GM18909 (cell line): ENCODE measurements around the gene BYSL.

Experiments
- ATAC-seq: cut with Tn5 transposase; IDR thresholded peaks from one replicate; pipeline ENCODE4 v1.9.1; 2021; ENCODE audit warnings: mild to moderate bottlenecking; ENCODE audit not compliant: unreplicated experiment, poor library complexity

BYSL gene

DNA sequence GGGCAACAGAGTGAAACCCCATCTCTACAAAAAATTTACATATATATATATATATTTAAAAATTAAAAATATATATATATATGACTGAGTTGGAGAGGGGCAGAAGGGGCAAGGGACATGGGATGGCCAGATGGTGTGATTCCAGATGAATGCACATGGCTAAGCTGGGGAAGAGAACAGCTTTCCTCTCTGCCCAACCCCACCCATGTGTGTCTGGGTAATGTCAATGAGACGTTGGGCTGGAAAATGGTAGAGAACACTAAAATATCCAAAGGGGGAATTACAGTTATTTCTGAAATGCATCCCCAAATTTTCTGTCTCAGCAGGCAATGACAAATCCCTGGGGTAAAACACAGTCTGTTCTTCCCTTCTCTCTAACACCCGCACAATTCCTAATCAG lies 51.5 kb downstream of the BYSL start:
- ATAC-seq: no peak

DNA sequence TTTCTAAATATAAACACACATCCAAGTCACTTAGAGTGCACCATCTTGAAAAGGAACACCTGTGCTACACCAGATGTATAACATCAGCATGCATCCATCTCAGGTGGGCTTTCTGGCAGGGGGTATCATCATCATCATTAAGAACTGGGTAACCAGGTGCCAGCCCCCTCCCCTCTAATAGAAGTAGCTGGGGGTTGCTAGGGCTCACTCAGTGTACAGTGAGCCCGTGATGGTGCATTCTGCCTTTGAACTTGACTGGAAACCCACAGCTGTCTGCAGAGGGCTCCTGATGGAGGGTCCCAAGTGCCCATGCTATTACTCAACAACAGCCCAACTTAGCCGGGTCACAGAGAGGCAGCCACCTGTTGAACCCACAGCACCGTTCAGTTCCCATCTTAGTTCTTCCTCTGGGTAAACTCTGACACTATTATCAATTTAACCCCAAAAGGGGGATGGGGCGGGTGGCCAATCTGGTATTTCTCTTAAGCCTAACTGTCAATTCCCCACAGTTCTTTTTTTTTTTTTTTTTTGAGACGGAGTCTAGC lies 53.1 kb downstream of the BYSL start:
- ATAC-seq: no peak

DNA sequence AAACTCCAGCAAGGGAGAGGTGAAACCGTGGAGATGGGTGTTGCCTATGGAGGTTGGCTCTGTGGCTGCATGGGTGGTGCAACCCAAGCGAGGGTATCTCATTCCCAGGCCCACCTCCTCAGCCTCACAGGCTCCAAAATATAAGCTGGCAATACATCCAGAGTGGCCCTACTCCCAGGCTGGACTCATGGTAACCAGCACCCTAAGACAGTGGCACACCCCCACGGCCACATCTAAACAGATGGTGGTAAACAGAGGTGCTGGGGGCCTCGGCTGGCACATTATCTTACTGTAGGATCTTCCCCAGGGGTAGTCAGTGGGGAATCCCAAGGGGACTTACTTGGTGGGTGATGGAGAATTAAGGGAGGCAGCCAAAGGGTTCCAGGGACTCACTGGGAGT lies 54.0 kb downstream of the BYSL start:
- no peak for ATAC-seq

DNA sequence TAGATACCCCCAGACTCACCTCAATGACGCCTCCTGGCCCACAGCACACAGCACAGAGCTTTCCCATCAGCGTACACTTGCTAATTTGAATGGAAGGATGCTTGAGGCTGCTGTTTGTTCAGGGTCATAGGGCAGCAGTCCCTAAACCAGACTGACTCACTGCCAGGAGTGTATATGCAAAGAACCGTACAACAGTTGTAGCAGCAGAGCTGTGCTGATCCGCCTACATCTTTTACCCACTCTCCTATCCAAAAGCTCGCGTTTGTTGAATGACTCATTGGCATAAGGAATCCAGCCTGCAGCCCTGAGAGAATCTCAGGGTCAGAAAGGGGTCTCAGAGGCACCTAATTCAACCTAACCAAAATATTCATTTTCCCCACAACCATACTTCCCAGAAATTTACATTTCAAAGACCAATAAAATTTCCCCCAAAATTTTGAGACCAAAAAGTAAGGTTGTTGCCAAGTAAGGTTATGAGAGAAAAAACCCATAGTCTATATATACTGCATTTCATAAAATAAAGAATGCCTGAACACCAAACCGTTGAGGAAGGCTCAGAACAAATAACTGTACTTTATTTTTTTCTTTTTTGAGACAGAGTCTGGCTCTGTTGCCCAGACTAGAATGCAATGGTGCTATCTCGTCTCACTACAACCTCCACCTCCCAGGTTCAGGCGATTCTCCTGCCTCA lies 55.6 kb downstream of the BYSL start:
- no peak for ATAC-seq
